Neutrophil (primary cell): ENCODE data around the gene UTY.

Source experiments
- H3K27ac ChIP-seq: fragments of 200-600 bp; sonication (generic); 2 replicates; pipeline ENCODE4 v1.5.1; 2016; ENCODE audit warnings: mild to moderate bottlenecking, moderate library complexity
- H3K27me3 ChIP-seq: fragments of 200-600 bp; sonication (generic); 2 replicates; pipeline ENCODE4 v1.6.0; 2016; ENCODE audit warnings: mild to moderate bottlenecking
- H3K36me3 ChIP-seq: fragments of 200-600 bp; sonication (generic); 2 replicates; pipeline ENCODE4 v1.5.1; 2017
- H3K4me1 ChIP-seq, 2 experiments: fragments of 200-600 bp in 1 of 2; sonication (generic) in 1 of 2; 1 replicate in 1 of 2; 2 replicates in 1 of 2; pipeline versions ENCODE4 v1.5.1 to v1.6.1; 2013 to 2016; ENCODE audit warnings: low read depth in 1 of 2, low read length in 1 of 2, mild to moderate bottlenecking in 1 of 2, moderate library complexity in 1 of 2; ENCODE audit not compliant: control insufficient read depth in 1 of 2, insufficient read depth in 1 of 2
- H3K4me3 ChIP-seq, 2 experiments: fragments of 200-600 bp in 1 of 2; sonication (generic) in 1 of 2; 1 replicate in 1 of 2; 2 replicates in 1 of 2; pipeline ENCODE4 v1.5.1; 2013 to 2016; ENCODE audit warnings: low read depth in 1 of 2, low read length in 1 of 2, mild to moderate bottlenecking in 1 of 2, moderate library complexity in 1 of 2
- H3K9me3 ChIP-seq: fragments of 200-600 bp; sonication (generic); 2 replicates; pipeline ENCODE4 v1.5.1; 2016
- TF ChIP-seq, protein P1 (sequence below): fragments of 200-600 bp; sonication (generic); IDR thresholded peaks from 2 replicates; pipeline ENCODE4 v1.5.1; 2016; ENCODE audit warnings: antibody characterized with exemption

UTY gene

DNA sequence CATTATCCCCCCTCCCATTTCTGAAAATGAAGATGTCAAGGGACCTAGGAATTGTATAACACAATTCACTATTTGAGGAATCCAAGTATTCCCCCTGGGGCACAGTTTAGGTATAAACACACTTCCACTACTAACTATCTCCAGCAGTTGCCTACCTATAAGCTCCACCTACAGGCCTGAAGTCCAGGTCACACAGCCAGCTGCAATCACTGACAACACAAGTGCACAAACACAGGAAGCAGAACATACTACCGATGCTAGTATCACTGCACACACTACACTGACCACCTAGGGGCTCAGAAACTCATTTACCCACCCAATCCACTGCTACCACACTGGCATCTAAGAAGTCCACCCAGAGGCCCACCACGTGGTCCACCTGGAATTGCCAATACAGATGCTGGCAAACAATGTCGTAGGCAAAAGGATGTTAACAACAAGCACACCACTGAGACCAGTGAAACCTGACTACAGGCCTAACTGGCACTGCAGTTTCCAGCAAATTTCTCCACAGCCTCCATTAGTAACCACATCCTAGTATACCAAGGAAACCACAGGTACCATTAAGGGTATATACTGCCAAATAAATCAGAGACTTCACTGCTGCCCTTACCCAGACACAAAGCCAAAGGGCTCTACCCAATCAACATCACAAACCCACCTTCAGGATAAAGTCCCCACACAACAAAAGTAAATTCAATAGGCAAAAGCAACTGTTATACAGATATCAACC, 47.4 kb downstream of the UTY start:
- TF ChIP-seq, protein P1, sequence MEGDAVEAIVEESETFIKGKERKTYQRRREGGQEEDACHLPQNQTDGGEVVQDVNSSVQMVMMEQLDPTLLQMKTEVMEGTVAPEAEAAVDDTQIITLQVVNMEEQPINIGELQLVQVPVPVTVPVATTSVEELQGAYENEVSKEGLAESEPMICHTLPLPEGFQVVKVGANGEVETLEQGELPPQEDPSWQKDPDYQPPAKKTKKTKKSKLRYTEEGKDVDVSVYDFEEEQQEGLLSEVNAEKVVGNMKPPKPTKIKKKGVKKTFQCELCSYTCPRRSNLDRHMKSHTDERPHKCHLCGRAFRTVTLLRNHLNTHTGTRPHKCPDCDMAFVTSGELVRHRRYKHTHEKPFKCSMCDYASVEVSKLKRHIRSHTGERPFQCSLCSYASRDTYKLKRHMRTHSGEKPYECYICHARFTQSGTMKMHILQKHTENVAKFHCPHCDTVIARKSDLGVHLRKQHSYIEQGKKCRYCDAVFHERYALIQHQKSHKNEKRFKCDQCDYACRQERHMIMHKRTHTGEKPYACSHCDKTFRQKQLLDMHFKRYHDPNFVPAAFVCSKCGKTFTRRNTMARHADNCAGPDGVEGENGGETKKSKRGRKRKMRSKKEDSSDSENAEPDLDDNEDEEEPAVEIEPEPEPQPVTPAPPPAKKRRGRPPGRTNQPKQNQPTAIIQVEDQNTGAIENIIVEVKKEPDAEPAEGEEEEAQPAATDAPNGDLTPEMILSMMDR: no peak
- Histone ChIP-seq H3K9me3 (no peaks in the 10 kb centered on the region), H3K4me1 (no peaks in the 10 kb centered on the region), H3K27ac (peak overlapping the region; percentile 27), H3K36me3 (no peaks in the 10 kb centered on the region), H3K4me3 (no peak overlapping the region), H3K27me3 (no peaks in the 10 kb centered on the region)

DNA sequence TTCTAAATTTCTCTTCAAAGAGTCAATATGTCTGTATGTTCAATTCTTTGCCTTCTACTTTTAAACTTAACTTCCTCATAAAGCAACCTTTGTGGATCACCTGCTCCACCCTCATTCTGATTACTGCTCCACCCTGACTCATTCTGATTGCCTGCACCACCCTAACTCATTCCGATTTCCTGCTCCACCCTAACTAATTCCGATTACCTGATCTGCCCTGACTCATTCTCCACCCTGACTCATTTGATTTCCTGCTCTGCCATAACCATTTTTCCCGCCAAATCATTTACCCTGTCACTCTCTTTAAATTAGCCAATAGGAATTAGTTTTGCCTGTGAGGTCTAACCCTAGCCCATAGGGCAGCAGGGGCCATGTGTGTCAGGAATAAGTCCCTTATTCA, 50.3 kb downstream of the UTY start:
- H3K9me3 ChIP-seq: no peaks in the 10 kb centered on the region
- TF ChIP-seq, protein P1: no peak
- H3K4me1 ChIP-seq: peaks cover 0 to 6% of the 10 kb centered on the region in 2 experiments
- no peaks in the 10 kb centered on the region for H3K27me3 ChIP-seq
- no peak overlapping the region for H3K27ac ChIP-seq
- no peak overlapping the region for H3K4me3 ChIP-seq
- H3K36me3 ChIP-seq: no peaks in the 10 kb centered on the region

DNA sequence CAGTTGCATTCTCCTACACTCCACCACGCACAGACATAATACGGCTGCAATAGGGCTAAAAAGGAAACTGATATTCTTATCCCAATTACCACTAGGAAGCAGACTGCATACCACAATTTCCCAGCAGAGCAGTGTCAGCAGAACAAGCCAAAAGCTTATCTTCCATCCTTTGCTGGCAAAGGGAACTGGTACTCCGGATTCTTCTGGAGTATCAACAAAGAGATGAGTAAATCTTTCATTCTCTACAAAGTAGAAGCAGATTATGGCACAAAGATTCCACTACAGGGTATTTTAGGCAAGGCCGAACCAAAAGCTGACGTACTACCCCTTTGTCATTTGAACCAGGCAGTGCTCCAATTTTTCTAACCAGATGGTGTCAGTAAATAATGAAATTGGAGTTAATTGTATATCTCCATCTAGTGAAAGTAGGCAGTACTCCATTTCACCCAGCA, 56.5 kb downstream of the UTY start:
- Histone ChIP-seq H3K4me3 (no peak overlapping the region), H3K36me3 (no peaks in the 10 kb centered on the region), H3K9me3 (no peaks in the 10 kb centered on the region), H3K27me3 (no peaks in the 10 kb centered on the region), H3K27ac (peak overlapping the region; percentile 63), H3K4me1 (peaks cover 0 to 30% of the 10 kb centered on the region in 2 experiments)
- TF ChIP-seq, protein P1: no peak

DNA sequence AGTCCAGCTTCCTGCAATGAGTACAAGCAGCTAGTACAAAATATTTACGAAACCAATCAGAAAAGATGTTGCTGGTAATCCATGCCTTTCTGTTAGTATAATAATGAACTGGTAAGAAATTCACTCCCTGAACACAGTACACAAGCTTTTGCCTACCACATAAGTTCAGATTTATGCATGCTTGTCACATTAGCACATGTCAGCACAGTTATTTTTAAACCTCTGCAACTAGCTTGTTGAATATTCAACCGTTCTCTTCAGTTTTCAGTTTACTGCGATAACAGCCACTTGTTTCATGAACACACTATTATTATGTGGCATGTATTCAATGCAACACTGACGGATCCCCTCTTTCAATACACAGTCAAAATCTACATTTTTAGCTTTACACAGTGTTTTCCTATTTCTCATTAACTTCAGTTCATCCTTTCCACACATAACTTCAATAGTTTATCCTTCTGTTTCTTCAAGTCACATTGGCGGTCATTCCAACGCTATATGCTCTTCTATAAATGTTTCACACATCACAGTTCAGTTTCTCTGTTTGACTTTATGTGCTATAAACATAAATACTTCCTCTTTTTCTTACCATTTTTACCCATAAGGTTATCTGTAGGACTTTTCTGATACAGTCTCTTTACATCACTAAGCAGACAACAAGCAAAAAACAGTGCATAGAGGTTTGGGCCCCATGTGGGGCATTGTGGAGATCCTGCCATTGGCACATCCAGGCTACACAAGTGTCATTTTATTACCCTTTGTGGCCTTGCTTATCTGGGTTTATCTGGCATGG, 62.8 kb downstream of the UTY start:
- H3K4me3 ChIP-seq: no peak overlapping the region
- H3K36me3 ChIP-seq: peaks cover 6% of the 10 kb centered on the region
- peak overlapping the region; percentile 46 for H3K27ac ChIP-seq
- peaks cover 0 to 14% of the 10 kb centered on the region in 2 experiments for H3K4me1 ChIP-seq
- TF ChIP-seq, protein P1: no peak
- H3K9me3 ChIP-seq: no peaks in the 10 kb centered on the region
- H3K27me3 ChIP-seq: no peaks in the 10 kb centered on the region

DNA sequence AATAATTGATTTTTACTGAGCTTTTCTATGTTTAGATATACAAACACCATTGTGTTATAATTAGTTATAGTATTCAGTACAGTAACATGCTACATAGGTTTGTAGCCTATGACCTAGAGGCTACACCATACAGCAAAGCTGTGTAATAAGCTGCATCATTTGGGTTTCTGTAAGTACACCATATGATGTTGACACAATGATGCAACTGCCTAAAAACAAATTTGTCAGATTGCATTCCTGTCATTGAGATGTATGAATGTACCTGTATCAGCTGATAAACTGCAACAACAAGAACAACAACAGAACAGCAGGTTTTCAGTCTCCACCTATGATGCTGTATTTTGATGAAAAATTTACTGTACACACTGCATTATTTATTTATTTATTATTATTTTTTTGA, 64.3 kb downstream of the UTY start:
- H3K27ac ChIP-seq: no peak overlapping the region
- peaks cover 0 to 14% of the 10 kb centered on the region in 2 experiments for H3K4me1 ChIP-seq

More for the DNA sequence above, 64.3 kb downstream of the UTY start:
- TF ChIP-seq, protein P1: no peak
- Histone ChIP-seq H3K4me3 (no peak overlapping the region), H3K36me3 (peaks cover 9% of the 10 kb centered on the region), H3K9me3 (no peaks in the 10 kb centered on the region), H3K27me3 (no peaks in the 10 kb centered on the region)
